ENCODE results near the gene MAGEB2.

DNA sequence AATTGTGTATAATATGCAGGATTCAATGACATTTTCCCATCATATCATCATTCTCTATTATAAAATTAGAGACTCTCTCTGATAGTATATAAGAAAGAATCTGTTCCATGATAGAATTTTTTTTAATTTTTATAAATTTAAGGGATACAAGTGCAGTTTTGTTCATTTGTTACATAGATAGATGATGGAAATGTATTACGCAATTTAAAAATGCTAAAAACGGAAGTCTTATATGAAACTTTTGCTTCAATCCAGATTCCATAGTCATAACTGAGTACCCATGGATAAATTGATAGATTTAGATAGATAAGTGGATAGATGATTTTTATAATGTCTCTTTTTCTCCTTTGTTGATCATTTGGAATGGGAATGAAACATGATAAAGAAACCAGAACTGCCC lies 24.9 kb upstream of the MAGEB2 start:
- TF ChIP-seq, protein P1, sequence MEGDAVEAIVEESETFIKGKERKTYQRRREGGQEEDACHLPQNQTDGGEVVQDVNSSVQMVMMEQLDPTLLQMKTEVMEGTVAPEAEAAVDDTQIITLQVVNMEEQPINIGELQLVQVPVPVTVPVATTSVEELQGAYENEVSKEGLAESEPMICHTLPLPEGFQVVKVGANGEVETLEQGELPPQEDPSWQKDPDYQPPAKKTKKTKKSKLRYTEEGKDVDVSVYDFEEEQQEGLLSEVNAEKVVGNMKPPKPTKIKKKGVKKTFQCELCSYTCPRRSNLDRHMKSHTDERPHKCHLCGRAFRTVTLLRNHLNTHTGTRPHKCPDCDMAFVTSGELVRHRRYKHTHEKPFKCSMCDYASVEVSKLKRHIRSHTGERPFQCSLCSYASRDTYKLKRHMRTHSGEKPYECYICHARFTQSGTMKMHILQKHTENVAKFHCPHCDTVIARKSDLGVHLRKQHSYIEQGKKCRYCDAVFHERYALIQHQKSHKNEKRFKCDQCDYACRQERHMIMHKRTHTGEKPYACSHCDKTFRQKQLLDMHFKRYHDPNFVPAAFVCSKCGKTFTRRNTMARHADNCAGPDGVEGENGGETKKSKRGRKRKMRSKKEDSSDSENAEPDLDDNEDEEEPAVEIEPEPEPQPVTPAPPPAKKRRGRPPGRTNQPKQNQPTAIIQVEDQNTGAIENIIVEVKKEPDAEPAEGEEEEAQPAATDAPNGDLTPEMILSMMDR (IDR thresholded peaks at IDR 0.05 in 8 of 11, conservative IDR thresholded peaks at IDR 0.05 in 3 of 11) = no peak
- no peak for TF ChIP-seq POLR2A (IDR thresholded peaks at IDR 0.05)

Measured in spleen (tissue), 7 donors.